HG03097 (cell line): ENCODE results near the gene KCNJ6.

Experiments
- ATAC-seq: cut with Tn5 transposase; IDR thresholded peaks from one replicate; pipeline ENCODE4 v1.9.1; 2021; ENCODE audit not compliant: unreplicated experiment, low FRiP score

The KCNJ6 gene

DNA sequence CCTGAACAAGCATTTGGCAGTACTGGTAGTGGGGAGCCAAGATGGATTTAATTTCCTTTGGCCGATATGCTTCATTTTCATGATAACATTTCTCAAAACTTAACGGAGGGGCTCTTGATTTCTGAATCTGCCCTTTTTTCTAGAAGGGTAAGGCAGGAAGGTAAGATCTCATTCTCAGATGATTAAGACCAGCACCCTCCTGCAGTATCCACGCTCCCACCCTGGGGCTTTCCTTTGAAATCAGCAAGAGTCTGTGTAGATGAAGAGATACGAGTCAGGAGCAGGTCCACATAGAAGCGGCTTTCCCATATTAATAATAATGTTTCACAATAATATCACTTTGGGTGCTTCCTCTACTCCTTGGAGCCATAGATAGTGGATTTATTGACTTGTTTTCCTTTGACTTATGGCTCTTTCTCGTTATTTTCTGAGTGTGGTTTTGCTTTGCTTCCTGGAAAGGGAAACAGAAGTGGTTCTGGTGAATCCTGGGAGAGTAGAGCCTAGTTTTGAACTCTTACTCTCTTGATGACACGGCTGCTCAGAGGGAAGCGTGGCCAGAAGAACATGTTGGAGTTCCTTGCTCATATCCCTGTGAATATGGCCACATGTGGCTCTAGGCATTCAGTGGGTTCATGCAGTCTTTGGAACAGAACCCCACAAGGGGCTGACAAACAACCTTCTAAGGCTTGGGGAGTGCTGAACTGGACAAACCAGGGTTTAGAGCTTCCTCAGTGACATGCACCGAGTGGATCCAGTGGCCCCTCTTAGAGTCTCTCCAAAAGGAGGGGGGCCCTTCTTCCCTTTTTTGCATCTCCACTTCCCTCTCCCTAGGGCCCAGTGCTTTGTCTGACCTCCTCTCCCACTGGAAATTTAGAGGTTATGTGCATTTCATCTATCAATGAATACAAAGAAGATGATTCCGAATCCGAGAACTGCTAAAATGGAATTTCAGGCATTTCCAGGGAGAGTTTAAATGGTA, 354.0 kb downstream of the KCNJ6 start:
- ATAC-seq = no peak

DNA sequence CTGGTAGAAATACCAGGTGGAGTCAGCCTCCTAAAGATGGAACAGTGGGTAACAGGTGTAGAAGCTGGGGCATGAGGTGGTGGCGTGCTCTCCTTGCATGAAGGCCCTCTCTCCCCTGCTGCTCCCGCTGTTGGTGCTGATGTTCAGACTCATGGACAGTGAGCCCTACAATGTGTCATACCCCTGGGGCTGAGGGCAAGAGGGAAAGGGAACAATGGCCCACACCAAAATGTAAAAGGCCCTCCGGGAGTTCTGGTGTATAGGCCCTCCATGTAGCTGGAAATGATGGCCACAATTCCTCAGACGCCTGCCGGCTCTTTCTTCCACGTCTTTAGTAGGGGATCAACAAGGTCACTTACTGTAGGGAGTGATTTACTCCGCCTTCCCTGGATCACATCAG, 354.8 kb downstream of the KCNJ6 start:
- no peak for ATAC-seq

DNA sequence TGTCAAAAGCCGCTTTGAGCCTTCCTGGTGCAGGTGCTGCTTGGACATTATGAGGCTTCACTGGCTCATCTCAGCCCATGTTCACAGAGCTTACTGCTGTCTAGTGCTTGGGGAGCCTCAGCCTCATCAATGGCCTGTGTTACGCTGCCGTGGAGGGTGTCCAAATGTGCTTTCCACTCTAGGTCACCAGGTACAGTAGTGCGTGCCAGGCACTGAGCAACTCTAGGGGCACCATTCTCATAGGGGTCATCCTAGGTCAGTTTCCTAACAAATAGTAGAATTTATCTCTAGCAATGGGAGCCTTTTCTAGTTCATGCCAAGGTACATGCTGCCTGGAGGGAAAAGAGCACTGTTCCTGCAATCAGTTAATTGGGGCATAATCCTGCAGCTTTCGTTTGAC, 355.9 kb downstream of the KCNJ6 start:
- ATAC-seq = no peak

DNA sequence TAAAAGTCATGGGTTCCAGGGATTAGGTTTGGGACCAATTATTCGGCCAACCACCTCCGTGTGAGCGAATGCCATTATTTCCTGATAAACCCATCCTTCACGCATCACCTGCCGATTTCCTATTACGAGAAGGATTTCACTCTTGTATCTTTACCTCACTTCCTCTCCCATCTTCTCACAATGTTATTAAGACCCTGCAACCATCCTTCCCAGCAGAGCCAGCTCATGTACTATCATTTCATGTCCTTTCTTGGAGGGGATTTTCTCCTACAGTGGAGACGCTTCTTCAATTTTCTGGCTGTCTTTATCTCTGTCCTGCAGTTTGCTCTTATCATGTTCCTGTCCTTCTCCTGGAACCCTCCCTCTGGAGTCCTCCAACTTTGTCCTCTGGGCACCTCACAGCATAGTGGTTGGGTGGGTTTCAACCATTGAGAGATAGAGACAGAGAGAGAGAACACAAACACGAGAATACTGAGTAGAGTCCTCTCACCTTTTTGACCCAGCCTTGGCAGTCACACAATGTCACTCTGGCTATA, 357.5 kb downstream of the KCNJ6 start:
- ATAC-seq = no peak
